ENCODE measurements around the gene KIR2DL1.
"Not testable (repeated sequence)": the region's sequence is repeated elsewhere in the genome, so short reads cannot be mapped to it uniquely, and the experiment has no call there.

The KIR2DL1 gene

GRCh38 chr19:54771018-54771960, 1.7 kb downstream of the KIR2DL1 start:
- not testable (repeated sequence) for DNase-seq (ENCODE audit: low spot score)

- DNase-seq (ENCODE audit: low spot score), result not testable (repeated sequence)
Measured at GRCh38 chr19:54772666-54773065, 3.1 kb downstream of the KIR2DL1 start.

DNA sequence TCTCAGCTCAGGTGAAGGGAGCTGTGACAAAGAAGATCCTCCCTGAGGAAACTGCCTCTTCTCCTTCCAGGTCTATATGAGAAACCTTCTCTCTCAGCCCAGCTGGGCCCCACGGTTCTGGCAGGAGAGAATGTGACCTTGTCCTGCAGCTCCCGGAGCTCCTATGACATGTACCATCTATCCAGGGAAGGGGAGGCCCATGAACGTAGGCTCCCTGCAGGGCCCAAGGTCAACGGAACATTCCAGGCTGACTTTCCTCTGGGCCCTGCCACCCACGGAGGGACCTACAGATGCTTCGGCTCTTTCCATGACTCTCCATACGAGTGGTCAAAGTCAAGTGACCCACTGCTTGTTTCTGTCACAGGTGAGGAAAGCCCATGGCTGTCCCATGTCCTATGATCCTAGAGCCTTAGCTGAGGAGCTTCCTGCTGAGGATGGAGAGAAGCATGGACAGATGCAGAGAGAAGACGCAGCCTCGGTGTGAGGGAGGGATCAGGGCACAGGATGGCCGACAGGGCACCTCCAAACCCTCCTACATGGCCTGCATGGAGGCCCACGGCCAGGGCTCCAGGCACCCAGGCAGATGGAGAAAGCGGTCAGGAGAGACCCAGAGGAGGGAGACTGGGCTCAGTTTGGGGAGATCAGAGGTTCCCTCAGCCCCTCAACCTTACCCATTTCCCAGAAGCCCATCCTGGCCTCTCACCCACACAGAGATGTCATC, 5.7 kb downstream of the KIR2DL1 start:
- DNase-seq (ENCODE audit: low spot score), result not testable (repeated sequence)

GRCh38 chr19:54775830-54776229, 6.2 kb downstream of the KIR2DL1 start:
- DNase-seq (ENCODE audit: low spot score), result not testable (repeated sequence)

GRCh38 chr19:54777851-54778250, 8.3 kb downstream of the KIR2DL1 start:
- not testable (repeated sequence) for DNase-seq (ENCODE audit: low spot score)

GRCh38 chr19:54778896-54779295, 9.3 kb downstream of the KIR2DL1 start:
- DNase-seq (ENCODE audit: low spot score), result not testable (repeated sequence)

GRCh38 chr19:54782916-54783315, 13.3 kb downstream of the KIR2DL1 start:
- DNase-seq (ENCODE audit: low spot score), result not testable (repeated sequence)

GRCh38 chr19:54786091-54786723, 16.6 kb downstream of the KIR2DL1 start:
- DNase-seq (ENCODE audit: low spot score), result not testable (repeated sequence)

GRCh38 chr19:54788154-54788553, 18.6 kb downstream of the KIR2DL1 start:
- not testable (repeated sequence) for DNase-seq (ENCODE audit: low spot score)

GRCh38 chr19:54790711-54791110, 21.1 kb downstream of the KIR2DL1 start:
- DNase-seq (ENCODE audit: low spot score), result no peak

- DNase-seq (ENCODE audit: low spot score), result no peak
Measured at GRCh38 chr19:54791476-54791875, 21.9 kb downstream of the KIR2DL1 start.

DNA sequence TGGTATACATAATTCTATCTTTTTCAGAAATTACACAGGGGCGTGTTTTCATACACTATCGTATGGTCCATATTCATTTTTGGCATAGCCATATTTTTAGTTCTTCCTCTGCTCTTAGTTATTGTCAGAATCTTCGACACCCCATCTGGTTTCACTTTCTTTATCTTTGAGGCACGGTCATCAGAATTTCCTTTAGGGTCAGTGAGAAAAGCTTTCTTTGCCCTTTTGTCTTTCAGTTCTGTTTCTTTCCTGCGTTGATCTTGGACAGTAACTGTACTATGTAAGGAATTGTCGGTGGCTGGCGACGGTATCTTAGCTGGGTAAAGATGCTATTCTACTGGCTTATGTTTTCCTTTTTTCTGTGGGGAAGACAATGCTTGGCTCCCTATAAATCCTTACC, 23.2 kb downstream of the KIR2DL1 start:
- DNase-seq (ENCODE audit: low spot score), result no peak

DNA sequence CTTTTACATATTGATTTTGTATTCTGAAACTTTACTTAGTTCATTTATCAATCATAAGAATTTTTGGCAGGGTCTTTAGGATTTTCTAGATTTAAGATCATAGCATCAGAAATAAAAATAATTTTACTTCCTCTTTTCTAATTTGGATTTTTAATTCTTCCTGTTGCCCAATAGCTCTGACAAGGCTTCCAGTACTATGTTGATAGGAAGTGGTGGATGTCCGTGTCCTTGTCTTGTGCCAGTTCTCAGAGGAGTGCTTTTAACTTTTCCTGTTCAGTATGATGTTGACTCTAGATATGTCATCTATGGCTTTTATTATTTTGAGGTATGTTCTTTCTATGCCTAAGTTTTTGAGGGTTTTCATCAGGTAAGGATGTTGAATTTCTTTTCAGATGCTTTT, 26.2 kb downstream of the KIR2DL1 start:
- DNase-seq (ENCODE audit: low spot score), result no peak

- no peak for DNase-seq (ENCODE audit: low spot score)
Measured at GRCh38 chr19:54803410-54803809, 33.8 kb downstream of the KIR2DL1 start, which contains the start of gene KIR2DL4. Gene KIR2DL4, plus strand, starts transcription at chr19:54803610. Its CDS starts 42 bp downstream, at chr19:54803652.

- no peak for DNase-seq (ENCODE audit: low spot score)
Measured at GRCh38 chr19:54804101-54804500, 34.5 kb downstream of the KIR2DL1 start.

DNA sequence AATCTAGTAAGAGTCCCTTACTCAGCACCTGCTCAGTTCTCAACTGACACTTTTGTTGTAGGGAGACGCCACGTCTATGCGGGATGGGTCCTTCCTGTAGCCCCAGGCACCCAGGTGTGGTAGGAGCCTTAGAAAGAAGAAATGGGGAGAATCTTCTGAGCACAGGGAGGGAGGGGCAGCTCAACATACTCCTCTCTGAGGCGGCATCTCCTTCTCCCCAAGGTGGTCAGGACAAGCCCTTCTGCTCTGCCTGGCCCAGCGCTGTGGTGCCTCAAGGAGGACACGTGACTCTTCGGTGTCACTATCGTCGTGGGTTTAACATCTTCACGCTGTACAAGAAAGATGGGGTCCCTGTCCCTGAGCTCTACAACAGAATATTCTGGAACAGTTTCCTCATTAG, 35.0 kb downstream of the KIR2DL1 start:
- no peak for DNase-seq (ENCODE audit: low spot score)

GRCh38 chr19:54805665-54806515, 36.3 kb downstream of the KIR2DL1 start:
- no peak for DNase-seq (ENCODE audit: low spot score)

DNA sequence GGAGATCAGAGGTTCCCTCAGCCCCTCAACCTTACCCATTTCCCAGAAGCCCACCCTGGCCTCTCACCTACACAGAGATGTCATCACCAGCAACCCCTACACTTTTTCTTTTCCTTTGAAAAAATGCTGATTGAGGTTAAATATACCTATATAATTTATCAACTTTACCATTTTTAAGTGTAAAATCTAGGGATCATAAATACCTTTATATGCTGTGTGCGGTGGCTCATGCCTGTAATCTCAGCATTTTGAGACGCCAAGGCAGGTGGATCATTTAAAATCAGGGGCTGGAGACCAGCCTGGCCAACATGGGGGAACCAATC, 36.9 kb downstream of the KIR2DL1 start:
- no peak for DNase-seq (ENCODE audit: low spot score)

DNA sequence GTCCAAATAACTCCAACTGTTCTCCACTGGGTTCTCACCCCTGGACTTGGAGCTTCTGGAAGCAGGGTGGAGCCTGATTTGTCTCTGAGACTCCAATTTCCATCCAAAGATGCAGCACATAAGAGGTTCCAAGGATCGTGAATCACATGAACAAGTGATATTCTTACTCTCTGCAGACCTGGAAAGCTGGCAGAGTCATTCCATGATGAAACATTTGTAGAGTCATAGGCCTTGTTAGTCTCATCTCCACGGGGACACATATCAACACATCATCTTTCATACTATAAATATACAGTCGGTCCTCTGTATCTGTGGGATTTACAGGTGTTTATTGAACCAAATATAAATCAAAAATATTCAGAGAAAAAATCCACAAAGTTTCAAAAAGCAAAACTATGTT, 45.0 kb downstream of the KIR2DL1 start:
- DNase-seq (ENCODE audit: low spot score), result not testable (repeated sequence)

GRCh38 chr19:54816251-54816650, 46.7 kb downstream of the KIR2DL1 start, which contains the start of gene KIR3DL1:
Gene KIR3DL1, plus strand, starts transcription at chr19:54816468.
- DNase-seq (ENCODE audit: low spot score), result not testable (repeated sequence)
